H1 (cell line): ENCODE measurements around the gene DBH. TPM values are rescaled to one million over a fixed set of nuclear protein-coding genes. Genes with fewer than 3 reads are reported as not detected.

Experiments used
- BACH1 ChIP-seq: IDR thresholded peaks from 2 replicates; pipeline ENCODE4 v1.6.1; 2012; ENCODE audit warnings: low read length, improper control_type of control experiment
- BRCA1 ChIP-seq: IDR thresholded peaks from 2 replicates; pipeline ENCODE4 v1.6.1; 2012; ENCODE audit warnings: low read depth, low read length, improper control_type of control experiment
- JUN ChIP-seq: IDR thresholded peaks from 2 replicates; pipeline ENCODE4 v1.6.1; 2011; ENCODE audit warnings: low read depth, mild to moderate bottlenecking, improper control_type of control experiment, low read length
- MAFK ChIP-seq: IDR thresholded peaks from 2 replicates; pipeline ENCODE4 v1.6.1; 2012; ENCODE audit warnings: low read depth, mild to moderate bottlenecking, improper control_type of control experiment, low read length
- RBBP5 ChIP-seq: IDR thresholded peaks from 2 replicates; pipeline ENCODE4 v1.7.1; 2012; ENCODE audit warnings: low read depth, mild to moderate bottlenecking, inconsistent platforms, low read length, moderate library complexity, borderline replicate concordance
- TEAD4 ChIP-seq: IDR thresholded peaks from 2 replicates; pipeline ENCODE4 v1.6.1; 2012; ENCODE audit warnings: low read depth, low read length, inconsistent platforms, mixed read lengths
- polyA plus RNA-seq, 7 experiments: library from polyadenylated mRNA; depleted of rRNA in 3 of 7; stranded (reverse) in 5 of 7; unstranded in 2 of 7; fragments of >200 nt in 5 of 7; fragments of 200-250 nt in 2 of 7; gene quantifications; 1 replicate in 5 of 7; 2 replicates in 1 of 7; 4 replicates in 1 of 7; pipeline versions ENCODE4 v1.2.1 to v1.2.3, GENCODE V29; 2011 to 2013; ENCODE audit warnings: missing spikeins in 2 of 7, mixed read lengths in 2 of 7
- total RNA-seq: library from RNA; stranded (reverse); fragmentation: NEBNext Ultra II Directional; extraction: Animal tissue kit (Norgen Biotek cat#: 25700); gene quantifications from 2 replicates; pipeline ENCODE4 v1.2.1, GENCODE V29; 2021
- TF ChIP-seq, protein P1 (sequence below): fragments of 300-600 bp; sonication (generic); IDR thresholded peaks from 2 replicates; pipeline ENCODE4 v1.7.1; 2012; ENCODE audit warnings: low read length, moderate library complexity, mild to moderate bottlenecking, inconsistent platforms; ENCODE audit not compliant: insufficient replicate concordance
- TF ChIP-seq, protein P2 (sequence below): IDR thresholded peaks from 2 replicates; pipeline ENCODE4 v1.6.1; 2012; ENCODE audit warnings: inconsistent platforms

The DBH gene
- total and polyA plus RNA-seq, 2 of the 8 experiments (the other 6 are each of a cell fraction or from before 2014, with no cell fraction given), result 0.18 TPM; not detected in 1

DNA sequence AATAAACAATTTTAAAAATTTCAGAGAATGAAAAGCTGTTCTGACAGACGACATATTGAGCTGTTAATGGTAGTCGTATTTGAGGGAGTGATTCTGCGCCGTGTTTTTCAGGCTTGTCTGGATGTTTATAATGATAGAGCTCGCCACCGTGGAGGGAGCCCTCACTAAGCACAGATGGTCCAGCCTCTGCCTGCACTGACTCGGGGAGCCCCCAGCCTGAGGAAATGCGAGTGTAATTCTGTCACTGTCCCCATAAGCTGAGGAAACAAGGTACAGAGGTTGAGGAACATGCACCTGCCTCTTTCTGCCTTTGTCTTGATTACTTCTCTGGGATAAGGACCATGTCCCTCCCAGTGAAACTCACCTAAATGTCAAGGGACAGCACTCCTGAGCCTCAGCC, 7.4 kb upstream of the DBH start (continued):
- TF ChIP-seq, protein P1, sequence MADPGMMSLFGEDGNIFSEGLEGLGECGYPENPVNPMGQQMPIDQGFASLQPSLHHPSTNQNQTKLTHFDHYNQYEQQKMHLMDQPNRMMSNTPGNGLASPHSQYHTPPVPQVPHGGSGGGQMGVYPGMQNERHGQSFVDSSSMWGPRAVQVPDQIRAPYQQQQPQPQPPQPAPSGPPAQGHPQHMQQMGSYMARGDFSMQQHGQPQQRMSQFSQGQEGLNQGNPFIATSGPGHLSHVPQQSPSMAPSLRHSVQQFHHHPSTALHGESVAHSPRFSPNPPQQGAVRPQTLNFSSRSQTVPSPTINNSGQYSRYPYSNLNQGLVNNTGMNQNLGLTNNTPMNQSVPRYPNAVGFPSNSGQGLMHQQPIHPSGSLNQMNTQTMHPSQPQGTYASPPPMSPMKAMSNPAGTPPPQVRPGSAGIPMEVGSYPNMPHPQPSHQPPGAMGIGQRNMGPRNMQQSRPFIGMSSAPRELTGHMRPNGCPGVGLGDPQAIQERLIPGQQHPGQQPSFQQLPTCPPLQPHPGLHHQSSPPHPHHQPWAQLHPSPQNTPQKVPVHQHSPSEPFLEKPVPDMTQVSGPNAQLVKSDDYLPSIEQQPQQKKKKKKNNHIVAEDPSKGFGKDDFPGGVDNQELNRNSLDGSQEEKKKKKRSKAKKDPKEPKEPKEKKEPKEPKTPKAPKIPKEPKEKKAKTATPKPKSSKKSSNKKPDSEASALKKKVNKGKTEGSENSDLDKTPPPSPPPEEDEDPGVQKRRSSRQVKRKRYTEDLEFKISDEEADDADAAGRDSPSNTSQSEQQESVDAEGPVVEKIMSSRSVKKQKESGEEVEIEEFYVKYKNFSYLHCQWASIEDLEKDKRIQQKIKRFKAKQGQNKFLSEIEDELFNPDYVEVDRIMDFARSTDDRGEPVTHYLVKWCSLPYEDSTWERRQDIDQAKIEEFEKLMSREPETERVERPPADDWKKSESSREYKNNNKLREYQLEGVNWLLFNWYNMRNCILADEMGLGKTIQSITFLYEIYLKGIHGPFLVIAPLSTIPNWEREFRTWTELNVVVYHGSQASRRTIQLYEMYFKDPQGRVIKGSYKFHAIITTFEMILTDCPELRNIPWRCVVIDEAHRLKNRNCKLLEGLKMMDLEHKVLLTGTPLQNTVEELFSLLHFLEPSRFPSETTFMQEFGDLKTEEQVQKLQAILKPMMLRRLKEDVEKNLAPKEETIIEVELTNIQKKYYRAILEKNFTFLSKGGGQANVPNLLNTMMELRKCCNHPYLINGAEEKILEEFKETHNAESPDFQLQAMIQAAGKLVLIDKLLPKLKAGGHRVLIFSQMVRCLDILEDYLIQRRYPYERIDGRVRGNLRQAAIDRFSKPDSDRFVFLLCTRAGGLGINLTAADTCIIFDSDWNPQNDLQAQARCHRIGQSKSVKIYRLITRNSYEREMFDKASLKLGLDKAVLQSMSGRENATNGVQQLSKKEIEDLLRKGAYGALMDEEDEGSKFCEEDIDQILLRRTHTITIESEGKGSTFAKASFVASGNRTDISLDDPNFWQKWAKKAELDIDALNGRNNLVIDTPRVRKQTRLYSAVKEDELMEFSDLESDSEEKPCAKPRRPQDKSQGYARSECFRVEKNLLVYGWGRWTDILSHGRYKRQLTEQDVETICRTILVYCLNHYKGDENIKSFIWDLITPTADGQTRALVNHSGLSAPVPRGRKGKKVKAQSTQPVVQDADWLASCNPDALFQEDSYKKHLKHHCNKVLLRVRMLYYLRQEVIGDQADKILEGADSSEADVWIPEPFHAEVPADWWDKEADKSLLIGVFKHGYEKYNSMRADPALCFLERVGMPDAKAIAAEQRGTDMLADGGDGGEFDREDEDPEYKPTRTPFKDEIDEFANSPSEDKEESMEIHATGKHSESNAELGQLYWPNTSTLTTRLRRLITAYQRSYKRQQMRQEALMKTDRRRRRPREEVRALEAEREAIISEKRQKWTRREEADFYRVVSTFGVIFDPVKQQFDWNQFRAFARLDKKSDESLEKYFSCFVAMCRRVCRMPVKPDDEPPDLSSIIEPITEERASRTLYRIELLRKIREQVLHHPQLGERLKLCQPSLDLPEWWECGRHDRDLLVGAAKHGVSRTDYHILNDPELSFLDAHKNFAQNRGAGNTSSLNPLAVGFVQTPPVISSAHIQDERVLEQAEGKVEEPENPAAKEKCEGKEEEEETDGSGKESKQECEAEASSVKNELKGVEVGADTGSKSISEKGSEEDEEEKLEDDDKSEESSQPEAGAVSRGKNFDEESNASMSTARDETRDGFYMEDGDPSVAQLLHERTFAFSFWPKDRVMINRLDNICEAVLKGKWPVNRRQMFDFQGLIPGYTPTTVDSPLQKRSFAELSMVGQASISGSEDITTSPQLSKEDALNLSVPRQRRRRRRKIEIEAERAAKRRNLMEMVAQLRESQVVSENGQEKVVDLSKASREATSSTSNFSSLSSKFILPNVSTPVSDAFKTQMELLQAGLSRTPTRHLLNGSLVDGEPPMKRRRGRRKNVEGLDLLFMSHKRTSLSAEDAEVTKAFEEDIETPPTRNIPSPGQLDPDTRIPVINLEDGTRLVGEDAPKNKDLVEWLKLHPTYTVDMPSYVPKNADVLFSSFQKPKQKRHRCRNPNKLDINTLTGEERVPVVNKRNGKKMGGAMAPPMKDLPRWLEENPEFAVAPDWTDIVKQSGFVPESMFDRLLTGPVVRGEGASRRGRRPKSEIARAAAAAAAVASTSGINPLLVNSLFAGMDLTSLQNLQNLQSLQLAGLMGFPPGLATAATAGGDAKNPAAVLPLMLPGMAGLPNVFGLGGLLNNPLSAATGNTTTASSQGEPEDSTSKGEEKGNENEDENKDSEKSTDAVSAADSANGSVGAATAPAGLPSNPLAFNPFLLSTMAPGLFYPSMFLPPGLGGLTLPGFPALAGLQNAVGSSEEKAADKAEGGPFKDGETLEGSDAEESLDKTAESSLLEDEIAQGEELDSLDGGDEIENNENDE, result no peak
- TF ChIP-seq TEAD4 (no peak), BACH1 (no peak), BRCA1 (no peak), JUN (no peak), RBBP5 (no peak), MAFK (no peak)
- TF ChIP-seq, protein P2, sequence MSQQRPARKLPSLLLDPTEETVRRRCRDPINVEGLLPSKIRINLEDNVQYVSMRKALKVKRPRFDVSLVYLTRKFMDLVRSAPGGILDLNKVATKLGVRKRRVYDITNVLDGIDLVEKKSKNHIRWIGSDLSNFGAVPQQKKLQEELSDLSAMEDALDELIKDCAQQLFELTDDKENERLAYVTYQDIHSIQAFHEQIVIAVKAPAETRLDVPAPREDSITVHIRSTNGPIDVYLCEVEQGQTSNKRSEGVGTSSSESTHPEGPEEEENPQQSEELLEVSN, result no peak
